Esophagus muscularis mucosa (tissue), 4 donors: ENCODE measurements around the gene HAUS8.

ENCODE experiments used
- CTCF ChIP-seq, 3 experiments: fragments of 200-600 bp in 2 of 3; fragments of 450-650 bp in 1 of 3; sonication (generic) in 2 of 3; IDR thresholded peaks; one replicate each; pipeline ENCODE4 v1.5.1; 2017 to 2019; ENCODE audit warnings: antibody characterized with exemption in 3 of 3, mild to moderate bottlenecking in 2 of 3, moderate library complexity in 1 of 3
- EP300 ChIP-seq: sonication (generic); formaldehyde crosslinking; IDR thresholded peaks from one replicate; pipeline ENCODE4 v1.6.1; 2017; ENCODE audit warnings: antibody characterized with exemption
- POLR2A ChIP-seq: fragments of 450-650 bp; IDR thresholded peaks from one replicate; pipeline ENCODE4 v1.6.1; 2017; ENCODE audit warnings: antibody characterized with exemption, moderate library complexity, mild to moderate bottlenecking, low read depth

- TF ChIP-seq POLR2A (no peak), CTCF (IDR thresholded peaks at IDR 0.05) (no peak), EP300 (no peak)
Observed at GRCh38 chr19:17021328-17021727, 53.9 kb downstream of the HAUS8 start.
